OCI-LY1 (cell line): ENCODE data around the gene GNA12.

ENCODE experiments used
- EZH2 ChIP-seq: fragments of 200-600 bp; sonication (generic), shearing (Covaris generic); IDR thresholded peaks from 2 replicates; pipeline ENCODE4 v1.8.0; 2017; ENCODE audit warnings: borderline replicate concordance, mixed run types, mild to moderate bottlenecking, antibody characterized with exemption, low read length, moderate library complexity, mixed read lengths
- TF ChIP-seq, protein P1 (sequence below): fragments of 200-600 bp; sonication (generic), shearing (Covaris generic); IDR thresholded peaks from 2 replicates; pipeline ENCODE4 v1.5.1; 2017; ENCODE audit warnings: mild to moderate bottlenecking, antibody characterized with exemption, low read length, moderate library complexity, mixed read lengths

DNA sequence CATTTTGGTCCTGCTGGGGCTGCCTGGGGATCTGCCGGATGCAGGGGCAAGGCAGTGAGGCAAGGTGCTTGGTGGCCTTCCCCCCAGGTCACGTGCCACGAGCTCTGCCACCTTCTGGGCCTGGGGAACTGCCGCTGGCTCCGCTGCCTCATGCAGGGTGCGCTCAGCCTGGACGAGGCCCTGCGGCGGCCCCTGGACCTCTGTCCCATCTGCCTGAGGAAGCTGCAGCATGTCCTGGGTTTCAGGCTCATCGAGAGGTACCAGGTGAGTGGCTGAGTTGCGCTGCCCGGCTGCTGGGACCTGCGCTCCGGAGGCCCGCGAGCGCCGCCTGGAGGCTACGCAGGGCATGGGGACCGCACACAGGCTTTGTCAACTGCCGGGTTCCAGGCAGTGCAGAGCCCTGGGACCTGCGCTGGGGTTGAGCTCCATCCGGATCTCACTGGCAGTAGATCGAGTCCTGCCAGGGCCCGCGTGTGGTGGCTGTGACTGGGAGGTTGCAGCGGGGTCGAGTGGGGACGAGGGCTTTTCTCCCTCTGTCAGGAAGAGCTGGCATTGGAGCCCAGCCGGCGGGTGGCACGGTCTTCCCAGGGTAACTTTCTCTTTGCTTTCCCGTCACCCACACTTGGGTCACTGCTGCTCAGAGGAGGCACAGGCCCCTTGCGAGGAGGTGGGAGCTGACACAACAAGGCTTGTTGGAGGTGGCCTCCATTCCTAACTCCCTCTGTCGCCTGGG is 134.4 kb downstream of the GNA12 start:
- TF ChIP-seq EZH2 = no peak
- TF ChIP-seq, protein P1, sequence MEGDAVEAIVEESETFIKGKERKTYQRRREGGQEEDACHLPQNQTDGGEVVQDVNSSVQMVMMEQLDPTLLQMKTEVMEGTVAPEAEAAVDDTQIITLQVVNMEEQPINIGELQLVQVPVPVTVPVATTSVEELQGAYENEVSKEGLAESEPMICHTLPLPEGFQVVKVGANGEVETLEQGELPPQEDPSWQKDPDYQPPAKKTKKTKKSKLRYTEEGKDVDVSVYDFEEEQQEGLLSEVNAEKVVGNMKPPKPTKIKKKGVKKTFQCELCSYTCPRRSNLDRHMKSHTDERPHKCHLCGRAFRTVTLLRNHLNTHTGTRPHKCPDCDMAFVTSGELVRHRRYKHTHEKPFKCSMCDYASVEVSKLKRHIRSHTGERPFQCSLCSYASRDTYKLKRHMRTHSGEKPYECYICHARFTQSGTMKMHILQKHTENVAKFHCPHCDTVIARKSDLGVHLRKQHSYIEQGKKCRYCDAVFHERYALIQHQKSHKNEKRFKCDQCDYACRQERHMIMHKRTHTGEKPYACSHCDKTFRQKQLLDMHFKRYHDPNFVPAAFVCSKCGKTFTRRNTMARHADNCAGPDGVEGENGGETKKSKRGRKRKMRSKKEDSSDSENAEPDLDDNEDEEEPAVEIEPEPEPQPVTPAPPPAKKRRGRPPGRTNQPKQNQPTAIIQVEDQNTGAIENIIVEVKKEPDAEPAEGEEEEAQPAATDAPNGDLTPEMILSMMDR = peak; percentile 99
